Amygdala (tissue), 56 donors: ENCODE data around the gene CRYBG1.

Experiments used
- DNase-seq, 56 donors: peaks; one replicate each; lab custom pipeline; 2025; lab: John Stamatoyannopoulos, UW

CRYBG1 gene

DNA sequence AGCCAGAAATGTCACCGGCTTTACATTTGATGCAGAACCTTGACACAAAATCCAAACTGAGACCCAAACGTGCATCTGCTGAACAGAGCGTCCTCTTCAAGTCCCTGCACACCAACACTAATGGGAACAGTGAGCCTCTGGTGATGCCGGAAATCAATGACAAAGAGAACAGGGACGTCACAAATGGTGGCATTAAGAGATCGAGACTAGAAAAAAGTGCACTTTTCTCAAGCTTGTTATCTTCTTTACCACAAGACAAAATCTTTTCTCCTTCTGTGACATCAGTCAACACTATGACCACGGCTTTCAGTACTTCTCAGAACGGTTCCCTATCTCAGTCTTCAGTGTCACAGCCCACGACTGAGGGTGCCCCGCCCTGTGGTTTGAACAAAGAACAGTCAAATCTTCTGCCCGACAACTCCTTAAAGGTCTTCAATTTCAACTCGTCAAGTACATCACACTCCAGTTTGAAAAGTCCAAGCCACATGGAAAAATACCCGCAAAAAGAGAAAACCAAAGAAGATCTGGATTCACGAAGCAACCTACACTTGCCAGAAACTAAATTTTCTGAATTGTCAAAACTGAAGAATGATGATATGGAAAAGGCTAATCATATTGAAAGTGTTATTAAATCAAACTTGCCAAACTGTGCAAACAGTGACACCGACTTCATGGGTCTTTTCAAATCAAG, 160.3 kb downstream of the CRYBG1 start:
- no peak for DNase-seq

DNA sequence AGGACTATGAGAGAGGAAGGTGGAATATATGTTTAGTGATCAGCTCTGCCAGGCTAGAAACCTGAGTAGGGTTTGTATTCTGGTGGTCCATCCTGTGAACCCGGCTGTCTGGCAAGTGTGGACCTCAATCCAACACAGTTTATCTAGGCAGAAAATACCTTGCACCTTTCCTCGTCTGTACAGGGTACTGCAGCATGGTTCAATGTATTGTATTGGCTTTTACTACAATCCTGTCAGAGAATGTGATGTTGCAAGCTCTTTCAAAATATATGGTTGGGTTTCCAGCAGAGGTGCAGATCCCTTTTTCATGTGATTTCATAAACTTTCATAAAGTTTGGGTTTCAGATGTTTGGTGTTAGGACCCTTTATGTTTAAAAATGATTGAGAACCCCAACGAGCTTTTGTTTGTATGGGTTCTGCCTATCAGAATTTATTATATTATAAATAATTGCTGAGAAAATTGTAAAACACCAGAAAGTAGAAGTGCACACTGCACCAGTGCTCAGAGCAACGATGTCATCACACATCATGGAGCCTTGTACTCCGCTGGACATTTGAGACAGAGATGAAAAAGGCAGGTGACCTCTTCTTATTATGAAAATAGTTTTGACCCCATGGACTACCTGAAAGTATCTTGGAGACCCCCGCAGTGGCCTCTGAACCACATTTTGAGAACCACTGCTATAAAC, 162.2 kb downstream of the CRYBG1 start:
- DNase-seq: no peak

DNA sequence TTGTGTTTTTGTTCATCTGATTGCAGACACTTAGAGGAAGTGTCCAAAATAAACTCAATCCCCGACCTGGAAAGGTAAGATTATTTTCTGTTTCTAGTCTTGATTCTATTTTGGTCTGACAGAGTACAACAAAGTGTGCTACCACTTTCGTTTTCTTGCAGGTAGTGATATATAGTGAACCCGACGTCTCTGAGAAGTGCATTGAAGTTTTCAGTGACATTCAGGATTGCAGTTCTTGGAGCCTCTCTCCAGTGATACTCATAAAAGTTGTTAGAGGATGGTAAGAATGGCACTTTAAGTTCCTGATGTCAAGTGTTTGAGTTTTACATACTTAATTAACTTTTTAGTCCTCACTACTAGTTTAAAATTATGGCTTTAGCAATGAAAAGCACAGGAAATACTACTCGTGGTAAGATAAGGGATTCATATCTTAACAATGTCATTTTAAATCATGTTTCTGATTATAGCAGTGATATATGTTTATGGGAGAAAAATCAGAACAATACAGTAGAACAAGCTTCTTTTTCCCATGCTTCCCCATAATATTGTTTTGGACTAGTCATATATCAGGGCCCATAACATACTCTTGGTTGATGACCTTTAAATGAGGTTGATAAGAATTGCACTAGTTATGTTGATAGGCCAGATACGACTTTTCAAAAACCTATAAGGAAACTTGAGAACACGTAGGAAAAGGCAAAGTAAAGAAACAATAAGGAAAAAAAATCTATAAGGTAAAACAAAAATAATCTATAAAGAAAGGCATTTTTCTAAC, 164.8 kb downstream of the CRYBG1 start:
- DNase-seq: no peak

DNA sequence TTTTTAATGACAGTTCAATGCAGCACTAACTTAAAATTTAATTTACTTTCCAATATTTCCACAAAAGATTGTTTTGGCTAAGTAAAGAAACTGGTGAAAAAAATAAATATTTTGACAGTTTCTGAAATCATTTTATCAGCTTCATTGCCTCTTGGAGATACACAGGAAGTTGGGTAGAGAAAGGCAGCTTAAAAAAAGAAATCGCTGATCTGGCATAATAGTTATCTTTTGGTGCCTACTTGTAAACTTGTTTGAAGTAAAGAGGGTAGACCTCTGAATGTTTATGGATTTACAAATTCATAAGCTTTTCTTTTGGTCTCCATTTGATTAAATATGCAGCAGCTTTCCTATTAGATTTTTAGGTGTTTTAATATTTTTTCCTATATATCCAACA, 165.4 kb downstream of the CRYBG1 start:
- no peak for DNase-seq

DNA sequence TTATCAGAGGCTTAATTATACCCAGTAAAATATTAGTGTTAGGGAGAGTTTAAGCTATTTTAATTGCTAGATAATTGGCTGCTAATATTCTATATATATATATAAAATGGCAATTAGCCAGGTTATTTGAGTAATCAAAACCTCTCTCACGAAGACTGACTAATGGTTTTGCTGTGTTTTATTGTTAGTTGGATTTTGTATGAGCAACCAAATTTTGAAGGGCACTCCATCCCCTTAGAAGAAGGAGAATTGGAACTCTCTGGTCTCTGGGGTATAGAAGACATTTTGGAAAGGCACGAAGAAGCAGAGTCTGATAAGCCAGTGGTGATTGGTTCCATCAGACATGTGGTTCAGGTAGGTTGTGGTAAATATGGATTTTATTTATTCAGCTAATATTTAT, 166.6 kb downstream of the CRYBG1 start:
- no peak for DNase-seq

DNA sequence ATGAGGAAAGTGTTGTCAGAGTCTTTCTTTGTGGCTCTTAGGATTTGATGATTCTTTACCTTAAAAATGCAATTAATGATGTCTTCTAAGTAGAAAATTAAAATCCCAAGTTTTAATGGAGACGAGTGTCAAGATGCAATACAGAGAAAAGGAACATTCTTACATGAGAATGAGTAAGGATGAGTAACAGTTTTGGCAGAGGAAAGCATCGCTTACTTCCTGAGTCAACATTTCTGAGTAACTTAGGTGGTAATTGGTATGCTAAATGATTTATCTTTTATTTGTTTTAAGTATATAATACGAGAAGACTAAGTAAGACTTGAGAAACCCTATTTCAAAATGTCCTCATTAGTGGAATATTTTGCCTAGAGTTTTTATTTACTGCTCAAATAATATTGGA, 167.5 kb downstream of the CRYBG1 start:
- no peak for DNase-seq

DNA sequence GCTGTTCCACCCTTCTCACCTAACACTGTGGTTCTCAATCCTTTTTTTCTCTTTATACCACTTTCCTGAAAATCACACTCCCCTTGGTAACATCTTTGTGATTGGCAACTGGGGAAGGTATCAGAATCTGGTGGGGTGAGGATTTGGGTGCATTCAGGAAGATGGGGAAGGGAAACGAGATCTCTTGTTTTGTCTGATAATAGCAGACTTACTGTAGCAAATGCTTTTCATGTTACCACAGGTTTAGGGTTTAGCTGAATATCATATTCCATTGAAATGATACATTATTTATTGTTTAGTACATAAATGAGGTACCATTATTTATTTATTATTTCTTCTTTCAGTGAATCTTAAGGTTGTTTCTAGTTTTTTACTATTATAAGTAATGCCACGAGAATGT, 168.0 kb downstream of the CRYBG1 start:
- no peak for DNase-seq

DNA sequence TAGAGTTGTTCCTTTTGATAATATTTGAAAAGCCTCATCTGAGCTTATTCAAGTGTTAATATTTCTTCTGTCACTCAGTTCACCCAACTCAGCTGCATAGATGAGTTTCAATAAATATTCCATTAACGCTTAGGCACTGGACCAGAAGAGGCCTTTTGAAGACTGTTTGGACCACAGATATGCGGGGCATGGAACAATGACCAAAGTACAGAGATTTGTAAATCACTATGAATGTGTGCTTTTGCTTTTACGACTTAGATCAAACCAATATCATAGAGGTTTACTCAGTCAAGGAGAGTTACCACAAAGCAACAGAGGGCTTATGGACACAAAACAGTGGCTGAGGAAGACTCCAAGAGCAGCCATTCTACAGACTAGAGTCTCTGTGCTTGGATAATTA, 168.9 kb downstream of the CRYBG1 start:
- DNase-seq: no peak

DNA sequence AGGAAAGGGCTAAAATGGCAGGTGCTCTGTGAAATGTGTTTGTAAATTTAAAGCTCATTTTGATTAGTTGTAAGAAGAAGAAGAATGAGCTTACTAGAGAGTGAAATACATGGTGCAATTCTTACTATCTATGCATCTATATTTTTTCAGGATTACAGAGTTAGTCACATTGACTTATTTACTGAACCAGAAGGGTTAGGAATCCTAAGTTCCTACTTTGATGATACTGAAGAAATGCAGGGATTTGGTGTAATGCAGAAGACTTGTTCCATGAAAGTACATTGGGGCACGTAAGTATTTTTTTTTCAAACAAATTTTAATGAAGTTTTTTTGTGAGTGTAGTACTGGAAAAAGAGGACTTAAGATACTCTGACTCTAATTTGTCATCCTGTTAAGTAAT, 169.5 kb downstream of the CRYBG1 start:
- DNase-seq: no peak

DNA sequence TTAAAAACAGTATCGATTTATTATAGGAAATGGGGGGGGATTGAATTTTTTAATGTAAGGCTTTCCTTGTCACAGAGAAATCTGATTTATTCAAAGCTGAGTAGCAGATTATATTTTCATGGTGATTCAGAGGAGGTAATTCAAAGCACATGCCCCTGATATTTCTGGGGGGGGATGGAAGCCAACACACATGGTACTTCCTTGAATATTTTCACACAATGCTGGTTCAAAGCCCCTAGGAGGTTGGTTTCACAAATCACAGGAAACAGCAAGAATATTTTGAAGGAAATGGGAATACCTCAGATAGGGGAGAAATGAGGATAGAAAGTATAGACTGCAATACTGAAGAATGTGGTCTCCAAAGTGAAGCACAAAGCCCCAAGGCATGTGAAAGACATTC, 170.0 kb downstream of the CRYBG1 start:
- DNase-seq: no peak

DNA sequence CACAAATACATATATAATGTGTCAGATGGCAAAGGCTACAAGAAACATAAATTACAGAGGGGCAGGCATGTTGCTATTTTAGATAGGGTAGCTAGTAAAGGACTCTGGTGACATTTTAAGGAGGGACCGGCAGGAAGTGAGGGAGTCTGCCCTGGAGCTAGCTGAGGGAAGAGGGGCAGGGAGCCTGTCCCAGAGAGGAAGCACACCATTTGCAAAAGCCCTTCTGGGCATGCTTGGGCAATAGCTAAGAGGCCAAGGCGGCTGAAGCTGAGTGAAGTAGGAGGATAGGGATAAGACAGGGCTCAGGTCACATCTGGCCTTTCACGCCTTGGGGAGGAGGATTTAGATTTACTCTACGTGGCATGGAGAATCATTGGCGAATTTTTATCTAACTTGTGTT, 172.5 kb downstream of the CRYBG1 start:
- no peak for DNase-seq

DNA sequence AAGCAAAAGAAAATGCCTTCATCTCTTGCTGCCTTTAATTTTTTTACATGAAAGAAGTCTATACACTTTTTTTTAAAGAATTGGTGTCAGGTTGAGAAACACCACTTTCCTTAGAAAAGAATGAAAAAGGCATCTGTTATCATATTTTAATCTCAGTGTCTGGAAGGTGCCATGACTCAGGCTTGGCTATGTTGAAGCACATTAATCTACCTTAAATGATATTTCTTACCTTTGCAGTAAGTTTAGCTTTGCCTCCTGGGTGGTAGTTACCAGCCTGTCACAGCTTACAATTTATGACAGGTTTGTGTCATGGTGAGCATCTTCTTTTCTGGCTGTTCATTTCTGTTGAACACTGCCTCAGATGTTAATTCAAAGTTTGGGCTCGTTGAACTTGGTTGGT, 173.5 kb downstream of the CRYBG1 start:
- DNase-seq: no peak

DNA sequence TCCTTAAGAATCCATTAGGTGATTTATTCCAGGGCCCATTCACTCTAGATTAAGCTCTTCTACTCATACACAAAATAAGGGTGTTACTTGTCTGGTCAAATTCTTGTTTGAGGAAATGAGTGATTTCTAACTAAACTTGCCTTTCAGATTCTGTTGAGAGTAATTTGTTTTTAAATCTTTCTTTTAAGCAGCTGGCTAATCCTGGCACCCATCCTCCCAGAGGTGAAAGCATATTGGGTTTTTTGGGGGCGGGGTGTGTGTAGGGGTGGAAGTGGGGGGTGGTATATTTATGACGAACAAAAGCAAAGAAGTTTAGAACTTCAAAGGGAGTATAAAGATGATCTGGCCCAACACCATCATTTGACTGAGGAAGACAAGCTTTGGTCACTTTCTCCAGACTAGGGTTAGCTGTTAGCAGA, 174.1 kb downstream of the CRYBG1 start:
- DNase-seq: no peak

DNA sequence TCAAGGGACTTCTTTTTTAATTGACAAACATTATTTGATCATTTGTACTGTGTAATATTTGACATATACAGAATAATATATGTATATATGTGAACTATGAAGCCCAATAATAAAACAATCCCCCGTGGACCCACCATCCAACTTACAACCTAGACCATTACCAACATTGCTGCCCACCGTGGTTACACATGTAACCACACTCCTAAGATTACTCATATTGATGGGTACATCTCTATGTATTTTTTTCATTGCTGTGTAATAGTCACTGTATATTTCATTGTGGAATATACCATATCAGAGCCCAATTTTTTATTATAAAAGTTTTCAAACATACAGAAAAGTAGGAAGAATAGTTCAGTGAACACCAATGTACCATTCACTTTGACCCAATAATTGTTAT, 174.5 kb downstream of the CRYBG1 start:
- DNase-seq: no peak

DNA sequence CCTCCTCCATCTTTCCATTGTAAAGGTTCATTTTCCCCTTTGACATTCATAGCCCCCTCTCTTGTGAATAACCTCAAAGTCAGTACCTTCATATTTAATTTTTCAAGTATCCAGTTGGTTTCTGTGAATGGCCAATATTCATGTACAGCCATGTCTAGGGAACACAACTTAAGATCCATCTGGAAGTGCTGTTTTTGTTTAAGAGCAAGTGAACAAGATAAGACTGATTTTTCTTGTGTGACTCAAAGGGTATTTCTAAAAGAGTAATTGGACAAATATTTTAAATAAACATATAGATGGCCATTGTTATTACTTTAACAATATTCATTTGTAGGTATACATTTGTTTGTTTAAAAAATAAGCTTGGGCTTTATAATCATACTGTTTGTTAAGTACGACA, 175.8 kb downstream of the CRYBG1 start:
- DNase-seq: no peak

DNA sequence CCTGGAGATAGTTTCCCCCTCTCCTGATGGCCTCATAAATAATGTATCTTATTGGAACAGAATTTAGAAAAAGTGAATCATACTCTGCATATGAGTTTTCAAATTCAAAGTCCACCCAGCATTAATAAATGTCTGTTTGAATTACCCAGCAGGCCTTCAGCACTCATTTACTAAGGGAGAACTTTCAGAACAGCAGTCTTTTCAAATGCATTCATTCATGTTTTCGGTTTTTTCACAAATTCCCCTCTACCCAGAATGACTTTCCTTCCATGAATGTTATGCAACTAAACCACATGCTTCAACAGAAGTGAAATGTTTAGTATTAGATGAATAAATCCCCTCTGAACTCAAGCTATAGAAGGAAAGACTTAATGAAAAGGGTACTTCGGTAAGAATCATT, 176.3 kb downstream of the CRYBG1 start:
- DNase-seq: no peak

DNA sequence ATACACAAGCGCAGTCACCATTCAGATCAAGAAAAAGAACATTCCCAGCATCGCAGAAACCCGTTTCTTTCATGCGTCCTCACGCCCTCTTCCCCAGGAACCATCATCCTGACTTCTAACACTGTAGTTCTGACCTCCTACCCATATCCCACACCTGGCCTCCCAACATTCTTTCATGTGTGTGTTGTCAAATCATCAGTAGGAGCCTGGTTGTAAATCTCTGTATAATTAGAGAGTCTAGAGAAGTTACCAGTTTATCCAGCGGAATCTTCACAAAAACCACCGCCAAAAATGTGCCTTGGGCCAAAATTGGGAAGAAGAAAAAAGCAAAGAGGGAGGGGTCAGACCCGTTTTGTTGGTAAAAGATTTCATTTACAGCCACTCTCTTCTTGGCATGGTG, 177.1 kb downstream of the CRYBG1 start:
- DNase-seq: no peak

DNA sequence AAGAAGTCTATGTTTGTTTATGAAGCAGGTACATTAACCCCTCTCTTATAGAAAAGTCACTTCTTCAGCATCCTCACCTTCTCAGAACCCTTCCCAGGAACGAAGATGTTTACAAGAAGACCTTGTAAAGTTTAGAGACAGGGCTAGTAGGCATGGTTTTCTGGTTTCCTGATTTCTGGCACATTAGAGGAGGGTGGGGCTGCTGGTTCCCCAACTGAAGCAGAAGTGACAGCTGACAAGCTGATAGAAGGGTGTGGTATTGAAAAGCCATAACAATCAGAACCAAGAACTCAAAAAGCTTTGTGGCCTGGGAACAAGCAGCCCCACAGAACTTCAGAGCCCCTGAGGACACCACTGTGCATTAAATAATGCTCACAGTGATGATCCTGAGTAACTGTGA, 177.6 kb downstream of the CRYBG1 start:
- no peak for DNase-seq

DNA sequence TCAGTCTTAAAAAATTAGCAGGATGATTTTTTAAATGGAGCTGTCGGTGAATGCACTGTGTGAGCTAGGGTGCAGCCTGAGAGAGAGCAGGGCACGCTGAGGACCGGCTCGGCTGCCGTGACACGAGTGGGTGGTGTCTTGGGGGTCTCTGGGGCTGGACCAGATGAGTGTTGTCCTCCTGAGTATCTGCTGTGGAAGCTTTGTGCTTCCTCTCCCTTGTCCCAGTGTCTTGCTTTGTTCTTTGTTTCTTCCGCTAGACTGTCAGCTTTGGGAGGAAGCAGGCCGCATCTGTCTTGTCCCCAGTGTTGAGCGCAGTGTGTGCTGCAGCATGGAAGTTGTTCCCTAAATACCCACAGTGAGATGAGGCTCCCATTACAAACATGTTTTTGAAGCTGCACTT, 179.4 kb downstream of the CRYBG1 start:
- DNase-seq: no peak

DNA sequence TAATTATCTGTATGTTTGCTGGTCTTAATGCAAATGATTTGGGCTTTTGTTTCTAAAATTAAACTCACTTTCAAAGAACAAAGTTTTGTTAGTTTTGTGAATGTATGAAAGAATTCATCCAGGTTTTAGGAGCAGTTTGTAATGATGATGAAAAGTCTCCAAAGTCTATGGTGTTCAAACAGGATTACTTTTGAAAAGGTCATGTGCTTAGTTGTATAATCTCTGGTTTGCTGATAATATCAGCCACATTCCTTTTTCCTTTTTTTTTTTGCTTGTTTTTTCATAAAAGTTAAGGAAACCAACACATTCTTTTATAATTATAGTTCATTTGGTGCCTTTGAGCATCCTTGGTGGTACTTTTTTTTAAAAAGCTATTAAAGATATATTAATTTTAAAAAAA, 179.9 kb downstream of the CRYBG1 start:
- no peak for DNase-seq

DNA sequence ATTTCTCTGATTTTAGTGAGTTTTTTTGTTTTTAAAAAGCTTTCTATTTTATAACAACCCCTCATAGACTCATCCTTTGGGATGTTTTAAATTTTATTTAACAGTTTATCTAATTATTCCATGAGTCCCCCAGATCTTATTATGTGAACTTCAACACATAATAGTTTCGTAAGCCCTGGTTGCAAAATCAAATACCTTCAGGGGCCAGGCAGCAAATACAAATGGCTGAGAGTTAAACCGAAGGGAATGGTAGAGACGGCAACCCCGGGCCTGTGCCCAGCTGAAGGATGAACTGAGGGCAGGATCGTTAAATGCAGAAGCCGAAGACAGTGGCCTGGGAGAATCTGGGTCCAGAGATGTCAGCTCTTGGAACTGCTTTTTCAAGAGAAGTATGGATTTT, 180.4 kb downstream of the CRYBG1 start:
- DNase-seq: no peak

DNA sequence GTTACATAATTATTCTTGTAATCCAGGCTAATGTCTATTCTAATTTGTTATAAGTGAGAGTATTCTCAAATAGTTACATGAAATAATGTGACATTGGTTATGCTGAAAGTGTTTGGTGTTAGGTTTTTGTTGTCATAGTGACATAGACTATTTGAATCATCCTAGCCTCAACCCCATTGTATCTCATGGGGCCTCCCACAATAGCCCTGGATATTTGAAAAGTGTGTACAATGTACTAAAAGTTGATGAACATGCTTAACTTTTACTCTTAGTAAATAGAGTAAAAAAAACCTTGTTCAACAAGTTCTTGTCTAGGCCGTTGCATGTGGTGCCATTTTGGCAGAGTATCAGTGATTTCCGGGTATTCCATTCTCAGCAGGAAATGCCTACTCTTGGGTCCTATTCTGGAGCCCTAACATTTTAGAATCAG, 185.8 kb downstream of the CRYBG1 start:
- no peak for DNase-seq
